PC-3 (cell line): Measurements from ENCODE around the gene DDI2.

Experiments
- CTCF ChIP-seq: fragments of 300-600 bp; sonication (generic); conservative IDR thresholded peaks from 2 replicates; pipeline ENCODE4 v1.5.1; 2017; ENCODE audit warnings: antibody characterized with exemption, low read depth, mild to moderate bottlenecking, low read length
- EZH2phosphoT487 ChIP-seq: fragments of 300-600 bp; sonication (generic); IDR thresholded peaks from 2 replicates; pipeline ENCODE4 v1.6.1; 2018; ENCODE audit warnings: mild to moderate bottlenecking, antibody characterized with exemption, low read length, borderline replicate concordance

- TF ChIP-seq CTCF (no peak), EZH2phosphoT487 (no peak)
These were observed 73.1 kb downstream of the DDI2 start for GRCh38 chr1:15690317-15690716.
